HG03575 (cell line): ENCODE data around the gene SSU72.
"Not testable (repeated sequence)": the region's sequence is repeated elsewhere in the genome, so short reads cannot be mapped to it uniquely, and the experiment has no call there.

Experiments
- ATAC-seq: cut with Tn5 transposase; IDR thresholded peaks from one replicate; pipeline ENCODE4 v1.9.1; 2021; ENCODE audit not compliant: unreplicated experiment, insufficient number of reproducible peaks, low FRiP score; ENCODE audit errors: extremely low read depth

The SSU72 gene

DNA sequence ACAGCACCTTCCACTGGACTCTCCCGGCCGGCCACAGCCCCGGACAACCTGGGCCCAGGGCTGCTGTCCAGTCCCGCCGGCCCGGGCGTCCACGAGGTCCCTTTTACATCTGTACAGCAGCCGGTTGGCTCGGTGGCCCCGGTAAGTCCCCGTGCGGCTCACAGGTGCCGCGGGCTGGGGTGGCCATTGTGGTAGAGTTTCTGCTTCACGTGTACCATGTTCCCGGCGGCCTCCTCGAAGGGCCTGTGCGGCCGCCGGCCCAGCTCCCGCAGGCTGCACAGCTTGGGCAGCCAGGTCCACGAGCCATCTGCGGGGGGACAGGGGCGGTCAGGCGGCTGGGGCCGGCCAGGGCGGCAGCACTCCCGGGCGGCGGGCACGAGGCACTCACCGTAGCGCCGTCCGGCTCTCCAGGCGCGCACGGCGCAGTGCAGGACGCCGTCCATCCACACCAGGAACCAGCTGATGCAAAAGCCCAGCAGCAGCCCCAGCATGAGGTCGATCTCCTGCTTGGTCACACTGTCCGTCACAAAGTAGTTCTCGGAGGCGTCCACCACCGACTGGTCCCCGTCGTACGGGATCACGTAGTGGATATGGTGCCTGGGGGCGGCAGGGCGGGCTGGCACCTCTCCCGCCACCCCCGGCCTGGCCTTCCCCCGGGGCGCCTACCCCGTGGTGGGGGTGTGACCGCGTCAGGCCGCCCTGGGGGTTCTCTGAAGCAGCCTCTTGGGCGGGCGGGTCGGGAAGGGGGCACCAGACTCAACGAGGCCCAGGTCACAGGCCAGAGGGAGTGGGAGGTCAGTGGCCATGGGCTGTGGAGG lies 39.3 kb downstream of the SSU72 start:
- no peak for ATAC-seq

DNA sequence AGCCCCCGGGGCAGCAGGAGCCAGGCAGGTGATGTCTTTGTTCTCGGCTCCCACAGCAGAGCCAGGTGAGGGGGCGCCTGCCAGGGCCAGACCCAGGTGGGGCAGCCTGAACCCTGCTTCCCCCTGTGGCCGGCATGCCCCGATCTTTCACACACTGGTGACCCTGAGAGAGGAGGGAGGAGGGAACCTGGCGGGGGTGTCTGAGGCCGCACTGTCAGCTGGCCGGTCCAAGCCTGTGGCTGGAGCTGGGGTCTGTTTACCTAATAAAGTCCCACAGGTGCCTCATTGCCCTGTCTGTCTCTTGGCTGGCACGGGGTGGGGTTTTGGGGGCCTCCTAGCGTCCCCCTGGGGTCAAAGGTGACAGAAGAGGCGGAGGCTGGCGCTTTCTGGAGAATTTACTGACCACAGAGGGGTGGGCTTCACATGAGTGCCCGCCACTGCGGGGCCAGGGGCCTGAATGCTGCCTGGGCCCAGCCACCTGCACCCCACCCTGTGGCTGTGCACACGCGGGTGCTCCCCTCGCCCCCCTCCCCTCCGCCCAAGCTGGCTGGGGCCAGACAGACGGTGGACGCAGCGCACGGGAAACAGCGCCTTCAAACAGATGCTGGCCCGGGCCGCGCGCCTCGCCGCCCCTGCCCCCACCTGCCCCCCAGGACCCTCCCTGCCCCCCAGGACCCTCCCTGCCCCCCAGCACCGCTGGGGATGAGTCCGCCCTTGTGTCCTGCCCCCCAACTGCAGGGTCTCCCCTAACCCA lies 40.1 kb downstream of the SSU72 start:
- ATAC-seq = no peak

DNA sequence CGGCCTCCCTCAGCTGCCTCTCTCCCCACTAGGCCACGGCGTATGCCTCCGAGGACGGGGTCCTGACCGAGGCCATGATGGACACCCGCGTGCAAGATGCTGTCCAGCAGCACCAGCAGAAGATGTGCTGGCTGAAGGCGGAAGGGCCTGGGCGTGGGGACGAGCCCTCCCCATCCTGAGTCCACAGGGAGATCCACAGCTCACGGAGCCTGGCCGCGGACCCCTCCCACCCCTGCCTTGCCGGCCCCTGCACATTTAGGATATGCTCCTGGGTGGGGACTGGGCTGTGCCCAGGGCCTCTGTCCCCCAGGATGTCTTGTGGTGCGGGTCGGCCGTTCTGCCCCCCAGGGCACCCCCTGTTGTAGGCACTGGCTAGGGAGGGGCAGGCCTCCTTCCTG lies 40.8 kb downstream of the SSU72 start:
- ATAC-seq = not testable (repeated sequence)

DNA sequence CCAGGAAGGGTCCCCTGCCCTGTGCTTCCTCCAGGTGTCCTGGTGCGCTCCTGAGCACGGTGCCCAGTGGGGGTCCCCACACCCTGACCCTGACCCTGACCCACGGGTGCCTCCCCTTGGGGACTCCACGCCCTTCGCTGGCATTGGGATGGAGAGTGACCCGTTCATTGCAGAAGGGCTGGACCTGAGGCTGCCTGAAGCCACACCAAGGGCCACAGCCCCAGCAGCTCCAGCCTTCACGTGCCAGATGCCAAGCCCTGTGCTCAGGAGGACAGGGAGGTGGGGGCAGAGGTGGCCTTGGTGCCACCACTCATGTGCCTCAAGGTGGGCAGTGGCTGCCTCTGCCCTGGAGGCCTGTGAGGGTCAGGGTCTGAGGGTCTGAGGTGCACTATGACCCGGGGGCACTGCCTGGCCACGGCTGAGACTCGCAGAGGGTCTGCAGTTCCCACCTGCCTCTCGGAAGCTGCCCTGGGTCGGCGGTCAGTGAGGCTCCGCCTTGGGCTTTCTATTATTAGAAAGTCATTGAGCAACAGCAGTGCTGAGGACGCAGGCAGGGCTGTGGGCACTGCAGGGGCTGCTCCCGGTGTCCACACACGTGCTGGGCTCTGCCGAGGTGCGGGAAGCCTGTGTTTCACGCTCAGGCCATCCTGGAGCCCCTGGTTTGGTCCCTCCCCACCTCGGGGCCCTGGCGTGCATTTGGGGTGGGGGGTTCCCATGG lies 41.3 kb downstream of the SSU72 start:
- not testable (repeated sequence) for ATAC-seq

GRCh38 chr1:1531947-1532346 lies 42.7 kb downstream of the SSU72 start:
- no peak for ATAC-seq

DNA sequence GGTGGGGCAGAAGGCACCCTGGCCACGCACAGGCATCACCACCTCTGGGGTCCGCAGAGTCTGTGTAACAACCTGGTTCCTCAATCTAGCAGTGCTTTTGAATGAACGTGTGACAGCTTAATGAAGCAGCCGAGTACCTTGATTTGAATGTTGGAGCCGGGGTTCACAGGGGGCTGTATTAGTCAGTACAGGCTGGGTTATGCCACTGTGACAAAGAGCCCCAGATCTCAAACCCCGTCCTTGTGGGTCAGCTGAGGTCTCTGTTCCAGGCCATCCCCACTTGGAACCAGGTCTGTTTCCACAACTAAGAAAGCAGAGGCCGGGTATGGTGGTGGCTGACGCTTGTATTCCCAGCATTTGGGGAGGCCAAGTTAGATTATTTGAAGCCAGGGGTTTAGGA lies 44.7 kb downstream of the SSU72 start:
- ATAC-seq = no peak

- ATAC-seq = no peak
These were observed 45.3 kb downstream of the SSU72 start for GRCh38 chr1:1529321-1529720.

GRCh38 chr1:1528301-1529267 lies 46.1 kb downstream of the SSU72 start:
- ATAC-seq = no peak

DNA sequence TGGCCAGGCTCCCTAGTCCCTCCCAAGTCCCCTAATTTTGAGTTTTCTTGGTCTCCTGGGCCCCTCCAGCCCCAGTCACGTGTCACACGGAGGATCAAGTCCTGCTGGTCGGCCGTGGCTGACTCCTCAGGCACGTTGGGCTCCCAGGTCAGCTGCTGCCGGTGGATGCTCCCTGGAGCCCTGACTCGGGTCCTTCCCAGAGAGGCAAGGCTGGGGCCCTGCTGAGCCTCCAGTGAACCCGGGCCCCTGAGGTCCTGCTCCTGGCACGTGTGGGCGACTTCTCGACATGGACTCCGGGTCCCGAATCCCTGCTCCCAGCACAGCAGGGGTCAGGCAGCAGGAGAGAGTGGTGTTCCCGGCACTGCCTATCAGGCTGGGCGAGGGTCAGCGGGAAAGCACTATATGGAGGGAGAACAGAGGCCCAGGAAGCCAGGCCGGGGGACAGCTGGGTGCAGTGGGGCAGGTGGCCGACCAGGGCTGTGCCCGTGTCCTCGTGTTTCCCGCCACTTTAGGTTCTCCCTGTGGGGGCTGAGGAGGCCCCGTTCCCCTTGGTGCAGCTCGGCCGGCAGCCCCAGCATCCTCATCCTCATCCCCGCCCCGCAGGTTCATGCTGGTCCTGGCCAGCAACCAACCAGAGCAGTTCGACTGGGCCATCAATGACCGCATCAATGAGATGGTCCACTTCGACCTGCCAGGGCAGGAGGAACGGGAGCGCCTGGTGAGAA lies 47.4 kb downstream of the SSU72 start:
- no peak for ATAC-seq

- ATAC-seq = not testable (repeated sequence)
These were observed 48.2 kb downstream of the SSU72 start for GRCh38 chr1:1526476-1526875.

- not testable (repeated sequence) for ATAC-seq
These were observed 49.8 kb downstream of the SSU72 start for GRCh38 chr1:1524750-1525383.

DNA sequence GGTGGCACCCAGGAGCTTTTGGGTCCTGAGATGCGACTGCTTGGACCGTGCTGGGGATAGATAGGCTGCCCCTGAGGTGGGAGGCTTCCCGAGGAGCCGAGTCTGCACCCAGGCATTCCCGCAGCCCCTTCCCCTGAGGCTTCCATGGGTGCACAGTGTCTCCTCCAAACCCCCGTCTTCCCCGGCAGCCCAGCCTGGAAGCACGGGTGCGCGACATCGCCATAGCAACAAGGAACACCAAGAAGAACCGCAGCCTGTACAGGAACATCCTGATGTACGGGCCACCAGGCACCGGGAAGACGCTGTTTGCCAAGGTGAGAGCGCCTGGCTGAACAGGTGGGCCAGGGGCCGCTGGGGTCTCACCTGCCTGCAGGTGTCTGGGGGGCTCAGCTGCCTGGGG lies 51.0 kb downstream of the SSU72 start:
- ATAC-seq = not testable (repeated sequence)

- not testable (repeated sequence) for ATAC-seq
These were observed 51.4 kb downstream of the SSU72 start for GRCh38 chr1:1523226-1523625.

GRCh38 chr1:1522536-1522935 lies 52.1 kb downstream of the SSU72 start:
- ATAC-seq = not testable (repeated sequence)

- ATAC-seq = no peak
These were observed 53.3 kb downstream of the SSU72 start for GRCh38 chr1:1521331-1521730.

GRCh38 chr1:1519805-1520505 lies 54.7 kb downstream of the SSU72 start:
- ATAC-seq = not testable (repeated sequence)

GRCh38 chr1:1518621-1519007 lies 56.0 kb downstream of the SSU72 start:
- ATAC-seq = not testable (repeated sequence)
